8988T (cell line): ENCODE data around the gene OR6J1.
"Not testable (repeated sequence)": the region's sequence is repeated elsewhere in the genome, so short reads cannot be mapped to it uniquely, and the experiment has no call there.

Experiments
- DNase-seq: peaks from one replicate; pipeline ENCODE4 v3.0.0; 2011

The OR6J1 gene

GRCh38 chr14:22650046-22650739, 6.0 kb upstream of the OR6J1 start:
- DNase-seq: no peak

- no peak for DNase-seq
Measured at GRCh38 chr14:22648506-22648905, 4.4 kb upstream of the OR6J1 start.

- DNase-seq: no peak
Measured at GRCh38 chr14:22646570-22647254, 2.6 kb upstream of the OR6J1 start.

- no peak for DNase-seq
Measured at GRCh38 chr14:22641846-22642245, 2.3 kb downstream of the OR6J1 start.

GRCh38 chr14:22640192-22640591, 4.0 kb downstream of the OR6J1 start:
- DNase-seq: no peak

GRCh38 chr14:22635980-22636379, 8.2 kb downstream of the OR6J1 start:
- not testable (repeated sequence) for DNase-seq

GRCh38 chr14:22634233-22634900, 9.8 kb downstream of the OR6J1 start:
- no peak for DNase-seq

GRCh38 chr14:22630486-22630885, 13.7 kb downstream of the OR6J1 start:
- DNase-seq: no peak

- no peak for DNase-seq
Measured at GRCh38 chr14:22630066-22630465, 14.1 kb downstream of the OR6J1 start.

- DNase-seq: no peak
Measured at GRCh38 chr14:22629361-22629760, 14.8 kb downstream of the OR6J1 start.

- DNase-seq: no peak
Measured at GRCh38 chr14:22627506-22628263, 16.5 kb downstream of the OR6J1 start.

GRCh38 chr14:22626590-22626989, 17.6 kb downstream of the OR6J1 start:
- no peak for DNase-seq

GRCh38 chr14:22623047-22623446, 21.1 kb downstream of the OR6J1 start:
- DNase-seq: no peak

- DNase-seq: no peak
Measured at GRCh38 chr14:22622255-22622654, 21.9 kb downstream of the OR6J1 start.

GRCh38 chr14:22615765-22616164, 28.4 kb downstream of the OR6J1 start:
- not testable (repeated sequence) for DNase-seq

GRCh38 chr14:22614240-22614799, 29.8 kb downstream of the OR6J1 start:
- peak; percentile 40 for DNase-seq

GRCh38 chr14:22613736-22614239, 30.4 kb downstream of the OR6J1 start:
- DNase-seq: no peak

- DNase-seq: no peak
Measured at GRCh38 chr14:22613106-22613695, 31.0 kb downstream of the OR6J1 start.

GRCh38 chr14:22610931-22611330, 33.2 kb downstream of the OR6J1 start:
- no peak for DNase-seq

GRCh38 chr14:22607291-22607690, 36.9 kb downstream of the OR6J1 start:
- no peak for DNase-seq

- no peak for DNase-seq
Measured at GRCh38 chr14:22606380-22606779, 37.8 kb downstream of the OR6J1 start.

GRCh38 chr14:22602862-22603261, 41.3 kb downstream of the OR6J1 start:
- DNase-seq: no peak
